Mucosa of descending colon (tissue), 3 donors: ENCODE results near the gene GPATCH8. TPM values are rescaled to one million over a fixed set of nuclear protein-coding genes. Genes with fewer than 3 reads are reported as not detected.

Experiments used
- ATAC-seq: fragments of 200-7000 bp; cut with Tn5 transposase; one replicate; pipeline ENCODE4 v1.9.1; 2020; ENCODE audit warnings: mild to moderate bottlenecking, moderate library complexity
- DNase-seq, 3 donors: peaks; one replicate each; pipeline ENCODE4 v3.0.0-alpha.2; 2020
- H3K36me3 ChIP-seq: fragments of 200-600 bp; one replicate; pipeline ENCODE4 v1.8.0; 2021; ENCODE audit warnings: low read depth, mild to moderate bottlenecking
- H3K4me1 ChIP-seq: fragments of 200-600 bp; one replicate; pipeline ENCODE4 v1.8.0; 2021; ENCODE audit warnings: low read depth, mild to moderate bottlenecking
- H3K4me3 ChIP-seq: fragments of 200-600 bp; one replicate; pipeline ENCODE4 v1.8.0; 2021; ENCODE audit warnings: mild to moderate bottlenecking
- H3K9me3 ChIP-seq: fragments of 200-600 bp; one replicate; pipeline ENCODE4 v1.8.0; 2021; ENCODE audit warnings: mild to moderate bottlenecking
- CTCF ChIP-seq: fragments of 200-600 bp; IDR thresholded peaks from one replicate; pipeline ENCODE4 v1.8.0; 2022; ENCODE audit warnings: antibody characterized with exemption, mild to moderate bottlenecking
- intact Hi-C, 2 donors: fragments of 100-400 bp; cut with DNase I in 1 of 2; cut with micrococcal nuclease in 1 of 2; formaldehyde crosslinking; loops; one replicate each; pipeline versions ENCODE4 v1.11.0 to v1.11.1; 2022; cut with DNase I, micrococcal nuclease
- total RNA-seq, 3 donors: library from RNA; stranded (reverse); fragmentation: NEBNext Ultra II Directional in 2 of 3; extraction: Animal tissue kit (Norgen Biotek cat#: 25700) in 2 of 3; gene quantifications; one replicate each; pipeline versions ENCODE4 v1.2.1 to v1.2.4, GENCODE V29; 2021 to 2023
- donor health status: DM: no; HTN: no; CAD: no; lungs with moderate emphysema.
- donor health status: DM: no; HTN: no; CAD: no.
- donor health status: DM: no; HTN: yes; CAD: no.

Gene GPATCH8
- total RNA-seq, 3 donors from 2014 or later, result 34.8 to 48.4 (median 36.3) TPM

DNA sequence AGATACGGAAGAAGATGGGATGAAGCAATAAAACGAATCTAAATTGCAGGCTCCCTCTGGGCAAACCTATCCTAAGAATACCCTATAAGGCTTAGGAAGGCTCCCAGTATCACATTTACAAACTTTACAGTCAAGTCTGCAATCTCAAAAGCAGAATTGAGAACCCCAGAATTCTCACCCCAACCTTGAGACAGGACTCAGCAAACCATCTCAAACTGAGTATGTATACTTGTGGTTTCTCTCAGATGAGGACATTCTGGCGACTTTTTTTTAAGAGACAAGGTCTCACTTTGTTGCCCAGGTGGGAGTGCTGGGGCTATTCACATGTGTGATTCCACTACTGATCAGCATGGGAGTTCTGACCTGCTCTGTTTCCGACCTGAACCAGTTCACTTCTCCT is 94.4 kb downstream of the GPATCH8 start:
- ATAC-seq (no peak), DNase-seq (no peak)
- intact Hi-C loops, result no loop called here
- Histone ChIP-seq H3K4me1 (no peaks in the 10 kb centered on the region), H3K36me3 (no peaks in the 10 kb centered on the region), H3K9me3 (no peaks in the 10 kb centered on the region), H3K4me3 (no peak overlapping the region)
- TF ChIP-seq CTCF, result no peak

DNA sequence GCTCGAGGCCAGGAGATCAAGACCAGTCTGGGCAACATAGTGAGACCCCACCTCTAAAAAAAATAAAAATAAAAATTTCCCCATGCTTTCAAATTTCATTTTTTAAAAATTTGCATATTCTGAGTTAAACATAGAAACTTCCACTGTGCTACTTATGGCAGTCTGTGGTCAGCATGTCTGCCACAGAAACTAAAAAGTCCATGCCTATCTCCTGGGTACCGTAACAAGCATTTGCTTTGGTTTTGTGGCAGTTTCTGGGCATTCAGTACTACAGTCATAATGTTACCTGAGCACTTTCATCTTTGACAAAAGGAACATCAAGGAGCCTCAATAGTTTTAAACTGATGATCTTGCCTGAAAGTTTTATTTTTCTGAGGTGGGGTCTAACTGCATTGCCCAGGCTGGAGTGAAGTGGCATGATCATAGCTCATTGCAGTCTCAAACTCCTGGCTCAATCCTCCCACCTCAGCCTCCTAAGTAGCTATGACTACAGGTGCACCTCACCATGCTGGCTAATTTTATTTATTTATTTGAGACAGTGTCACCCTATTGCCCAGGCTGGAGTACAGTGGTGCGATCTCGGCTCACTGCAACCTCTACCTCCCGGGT is 100.5 kb downstream of the GPATCH8 start:
- Histone ChIP-seq H3K4me1 (no peaks in the 10 kb centered on the region), H3K36me3 (no peaks in the 10 kb centered on the region), H3K4me3 (no peak overlapping the region), H3K9me3 (no peaks in the 10 kb centered on the region)
- intact Hi-C loops, result no loop called here
- ATAC-seq (no peak), DNase-seq (no peak)
- no peak for TF ChIP-seq CTCF

DNA sequence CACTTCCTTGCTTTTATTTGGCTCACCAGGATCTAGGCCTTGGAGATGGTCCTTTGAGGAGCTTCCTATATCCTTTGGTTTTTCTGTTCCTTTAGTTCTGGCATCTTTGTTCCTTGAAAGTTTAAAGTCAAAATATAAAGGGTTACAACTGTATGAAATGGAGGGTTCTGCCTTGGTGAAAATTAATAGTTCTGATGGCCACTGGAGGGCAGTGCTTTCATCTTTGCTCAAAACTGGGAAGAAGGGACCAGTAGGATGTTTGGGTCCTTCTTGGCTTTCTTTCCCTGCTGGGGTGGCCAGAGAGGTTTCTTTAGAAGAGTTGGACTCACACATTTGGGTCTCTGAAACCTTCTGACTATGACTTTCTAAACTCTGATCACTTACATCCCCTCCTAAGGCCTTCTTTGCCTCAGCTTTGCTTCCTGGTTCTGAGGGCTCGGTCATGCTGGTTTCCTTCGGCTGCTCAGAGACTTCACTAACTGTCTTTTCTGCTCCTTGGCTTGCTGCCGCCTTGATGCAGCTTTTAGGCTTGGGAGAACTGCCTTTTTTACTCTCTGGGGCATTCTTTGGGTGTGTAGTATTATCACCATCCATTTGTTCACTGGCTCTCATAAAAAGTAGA is 102.9 kb downstream of the GPATCH8 start:
- Histone ChIP-seq H3K4me3 (no peak overlapping the region), H3K9me3 (no peaks in the 10 kb centered on the region), H3K36me3 (no peaks in the 10 kb centered on the region), H3K4me1 (no peaks in the 10 kb centered on the region)
- DNase-seq, result no peak
- no peak for TF ChIP-seq CTCF
- intact Hi-C loops, result no loop called here
- ATAC-seq, result no peak

- no peak overlapping the region for H3K4me3 ChIP-seq
- no peaks in the 10 kb centered on the region for H3K9me3 ChIP-seq
- DNase-seq (no peak), ATAC-seq (no peak)
- intact Hi-C loops, result no loop called here
- no peaks in the 10 kb centered on the region for H3K4me1 ChIP-seq
- no peak for TF ChIP-seq CTCF
- H3K36me3 ChIP-seq, result no peaks in the 10 kb centered on the region
Measured at GRCh38 chr17:44398692-44399691, 104.2 kb downstream of the GPATCH8 start.

GRCh38 chr17:44397479-44398440 is 105.4 kb downstream of the GPATCH8 start:
- Histone ChIP-seq H3K9me3 (no peaks in the 10 kb centered on the region), H3K4me1 (no peaks in the 10 kb centered on the region), H3K36me3 (no peaks in the 10 kb centered on the region), H3K4me3 (no peak overlapping the region)
- ATAC-seq (no peak), DNase-seq (no peak)
- TF ChIP-seq CTCF, result no peak
- intact Hi-C loops, result no loop called here
